WTC11 (cell line): ENCODE measurements around the gene FASTKD1. TPM values are rescaled to one million over a fixed set of nuclear protein-coding genes. Genes with fewer than 3 reads are reported as not detected.

ENCODE experiments used
- CBFB ChIP-seq: sonication (generic); formaldehyde crosslinking; IDR thresholded peaks from 2 replicates; pipeline ENCODE4 v1.8.1; 2022; ENCODE audit warnings: mild to moderate bottlenecking, low read depth, missing genetic modification reagents
- ELF4 ChIP-seq: sonication (generic); formaldehyde crosslinking; IDR thresholded peaks from 2 replicates; pipeline ENCODE4 v1.8.1; 2022; ENCODE audit warnings: low read depth, mild to moderate bottlenecking, moderate library complexity, missing genetic modification reagents
- ETV6 ChIP-seq: sonication (generic); formaldehyde crosslinking; IDR thresholded peaks from 2 replicates; pipeline ENCODE4 v1.8.1; 2022; ENCODE audit warnings: mild to moderate bottlenecking, missing genetic modification reagents
- GABPB1 ChIP-seq: sonication (generic); formaldehyde crosslinking; IDR thresholded peaks from 2 replicates; pipeline ENCODE4 v1.8.1; 2023; ENCODE audit warnings: mild to moderate bottlenecking, missing genetic modification reagents
- GRHL2 ChIP-seq: fragments of 250-450 bp; sonication (Bioruptor Pico); IDR thresholded peaks from 2 replicates; pipeline ENCODE4 v1.8.0; 2022; ENCODE audit warnings: mild to moderate bottlenecking, moderate library complexity; ENCODE audit not compliant: insufficient replicate concordance, severe bottlenecking
- JAZF1 ChIP-seq: fragments of 250-450 bp; sonication (Bioruptor Pico); IDR thresholded peaks from 2 replicates; pipeline ENCODE4 v1.9.0; 2021; ENCODE audit warnings: moderate library complexity, mild to moderate bottlenecking, inconsistent platforms
- MXD4 ChIP-seq: fragments of 250-450 bp; sonication (Bioruptor Pico); IDR thresholded peaks from 2 replicates; pipeline ENCODE4 v1.8.0; 2021; ENCODE audit warnings: mild to moderate bottlenecking, moderate library complexity, borderline replicate concordance
- MYBL2 ChIP-seq: sonication (generic); formaldehyde crosslinking; IDR thresholded peaks from 2 replicates; pipeline ENCODE4 v1.8.1; 2023; ENCODE audit warnings: mild to moderate bottlenecking, moderate library complexity, missing genetic modification reagents
- NR2C2 ChIP-seq: sonication (generic); formaldehyde crosslinking; IDR thresholded peaks from 2 replicates; pipeline ENCODE4 v1.8.0; 2022; ENCODE audit warnings: mild to moderate bottlenecking, missing genetic modification reagents
- OVOL2 ChIP-seq: fragments of 250-450 bp; sonication (Bioruptor Pico); IDR thresholded peaks from 2 replicates; pipeline ENCODE4 v1.9.0; 2021; ENCODE audit warnings: mild to moderate bottlenecking, borderline replicate concordance
- SP1 ChIP-seq: sonication (generic); formaldehyde crosslinking; conservative IDR thresholded peaks from 2 replicates; pipeline ENCODE4 v1.8.1; 2022; ENCODE audit warnings: missing genetic modification reagents
- TEAD4 ChIP-seq: sonication (generic); formaldehyde crosslinking; IDR thresholded peaks from 2 replicates; pipeline ENCODE4 v1.8.0; 2022; ENCODE audit warnings: mild to moderate bottlenecking, missing genetic modification reagents
- ZNF416 ChIP-seq: fragments of 250-450 bp; sonication (Bioruptor Pico); IDR thresholded peaks from 2 replicates; pipeline ENCODE4 v1.9.0; 2021; ENCODE audit warnings: mild to moderate bottlenecking, inconsistent platforms
- total RNA-seq: library from RNA; stranded (reverse); gene quantifications from 3 replicates; pipeline ENCODE4 v1.2.3, GENCODE V29; 2021
- TF ChIP-seq, protein P1 (sequence below): sonication (generic); formaldehyde crosslinking; IDR thresholded peaks from 2 replicates; pipeline ENCODE4 v1.8.1; 2023; ENCODE audit warnings: mild to moderate bottlenecking, missing genetic modification reagents, borderline replicate concordance
- TF ChIP-seq, protein P2 (sequence below): fragments of 250-450 bp; sonication (Bioruptor Pico); IDR thresholded peaks from 2 replicates; pipeline ENCODE4 v1.9.0; 2021; ENCODE audit warnings: mild to moderate bottlenecking
- TF ChIP-seq, protein P3 (sequence below): sonication (generic); formaldehyde crosslinking; IDR thresholded peaks from 2 replicates; pipeline ENCODE4 v1.8.1; 2023; ENCODE audit warnings: mild to moderate bottlenecking, moderate library complexity, missing genetic modification reagents
- TF ChIP-seq, protein P4 (sequence below): sonication (generic); formaldehyde crosslinking; IDR thresholded peaks from 2 replicates; pipeline ENCODE4 v1.8.0; 2023; ENCODE audit warnings: missing genetic modification reagents, mild to moderate bottlenecking, borderline replicate concordance
- TF ChIP-seq, protein P5 (sequence below): sonication (generic); formaldehyde crosslinking; IDR thresholded peaks from 2 replicates; pipeline ENCODE4 v1.8.1; 2023; ENCODE audit warnings: mild to moderate bottlenecking, missing genetic modification reagents, moderate library complexity
- TF ChIP-seq, protein P6 (sequence below): sonication (generic); formaldehyde crosslinking; IDR thresholded peaks from 2 replicates; pipeline ENCODE4 v1.8.1; 2023; ENCODE audit warnings: mild to moderate bottlenecking, missing genetic modification reagents
- TF ChIP-seq, protein P7 (sequence below): sonication (generic); formaldehyde crosslinking; IDR thresholded peaks from 2 replicates; pipeline ENCODE4 v1.8.1; 2022; ENCODE audit warnings: low read depth, missing genetic modification reagents, borderline replicate concordance
- TF ChIP-seq, protein P8 (sequence below): sonication (generic); formaldehyde crosslinking; IDR thresholded peaks from 2 replicates; pipeline ENCODE4 v1.8.0; 2022; ENCODE audit warnings: mild to moderate bottlenecking, missing genetic modification reagents

Gene FASTKD1
- total RNA-seq, 1 experiment from 2014 or later: 69.7 TPM

DNA sequence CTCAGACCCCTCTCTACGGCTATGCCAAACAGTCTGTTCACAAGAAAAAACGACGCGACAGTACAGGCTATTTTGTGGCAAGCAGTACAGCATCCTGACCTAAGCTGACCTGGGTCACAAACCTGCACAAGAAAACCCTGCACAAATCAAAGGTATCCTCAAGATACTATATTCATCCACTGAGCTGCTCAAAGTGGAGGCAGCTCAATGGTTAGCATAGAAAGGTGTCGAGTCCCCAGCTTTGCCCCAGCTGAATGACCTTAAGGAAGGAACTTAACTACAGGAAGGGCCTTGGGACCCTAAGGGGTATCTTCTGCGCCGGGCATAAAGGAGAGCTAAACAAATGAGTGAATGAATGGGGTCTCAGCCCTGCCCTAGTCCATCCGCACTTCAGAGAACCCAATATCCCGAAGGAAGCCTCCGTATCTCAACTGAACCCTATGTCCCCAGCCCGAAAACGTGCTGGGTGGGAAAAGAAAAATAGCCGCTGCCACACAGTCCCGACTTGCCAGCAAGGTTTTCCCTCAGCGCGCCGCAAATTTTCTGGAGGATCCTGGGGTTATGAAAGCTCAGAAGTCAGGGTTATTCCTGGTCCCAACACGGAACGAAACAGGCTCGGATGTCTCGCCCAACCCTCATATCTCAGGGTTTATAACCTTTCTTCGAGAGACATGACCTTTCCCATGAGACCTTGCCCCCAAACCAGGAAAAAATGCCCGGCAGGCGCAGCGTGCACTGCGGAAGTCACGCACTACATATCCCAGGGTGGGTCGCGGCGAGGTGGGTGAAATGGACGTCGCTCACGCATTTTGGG lies at the start of gene FASTKD1 (continued):
- TF ChIP-seq, protein P1, sequence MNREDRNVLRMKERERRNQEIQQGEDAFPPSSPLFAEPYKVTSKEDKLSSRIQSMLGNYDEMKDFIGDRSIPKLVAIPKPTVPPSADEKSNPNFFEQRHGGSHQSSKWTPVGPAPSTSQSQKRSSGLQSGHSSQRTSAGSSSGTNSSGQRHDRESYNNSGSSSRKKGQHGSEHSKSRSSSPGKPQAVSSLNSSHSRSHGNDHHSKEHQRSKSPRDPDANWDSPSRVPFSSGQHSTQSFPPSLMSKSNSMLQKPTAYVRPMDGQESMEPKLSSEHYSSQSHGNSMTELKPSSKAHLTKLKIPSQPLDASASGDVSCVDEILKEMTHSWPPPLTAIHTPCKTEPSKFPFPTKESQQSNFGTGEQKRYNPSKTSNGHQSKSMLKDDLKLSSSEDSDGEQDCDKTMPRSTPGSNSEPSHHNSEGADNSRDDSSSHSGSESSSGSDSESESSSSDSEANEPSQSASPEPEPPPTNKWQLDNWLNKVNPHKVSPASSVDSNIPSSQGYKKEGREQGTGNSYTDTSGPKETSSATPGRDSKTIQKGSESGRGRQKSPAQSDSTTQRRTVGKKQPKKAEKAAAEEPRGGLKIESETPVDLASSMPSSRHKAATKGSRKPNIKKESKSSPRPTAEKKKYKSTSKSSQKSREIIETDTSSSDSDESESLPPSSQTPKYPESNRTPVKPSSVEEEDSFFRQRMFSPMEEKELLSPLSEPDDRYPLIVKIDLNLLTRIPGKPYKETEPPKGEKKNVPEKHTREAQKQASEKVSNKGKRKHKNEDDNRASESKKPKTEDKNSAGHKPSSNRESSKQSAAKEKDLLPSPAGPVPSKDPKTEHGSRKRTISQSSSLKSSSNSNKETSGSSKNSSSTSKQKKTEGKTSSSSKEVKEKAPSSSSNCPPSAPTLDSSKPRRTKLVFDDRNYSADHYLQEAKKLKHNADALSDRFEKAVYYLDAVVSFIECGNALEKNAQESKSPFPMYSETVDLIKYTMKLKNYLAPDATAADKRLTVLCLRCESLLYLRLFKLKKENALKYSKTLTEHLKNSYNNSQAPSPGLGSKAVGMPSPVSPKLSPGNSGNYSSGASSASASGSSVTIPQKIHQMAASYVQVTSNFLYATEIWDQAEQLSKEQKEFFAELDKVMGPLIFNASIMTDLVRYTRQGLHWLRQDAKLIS (CRISPR knock-in tag): no peak
- TF ChIP-seq, protein P2, sequence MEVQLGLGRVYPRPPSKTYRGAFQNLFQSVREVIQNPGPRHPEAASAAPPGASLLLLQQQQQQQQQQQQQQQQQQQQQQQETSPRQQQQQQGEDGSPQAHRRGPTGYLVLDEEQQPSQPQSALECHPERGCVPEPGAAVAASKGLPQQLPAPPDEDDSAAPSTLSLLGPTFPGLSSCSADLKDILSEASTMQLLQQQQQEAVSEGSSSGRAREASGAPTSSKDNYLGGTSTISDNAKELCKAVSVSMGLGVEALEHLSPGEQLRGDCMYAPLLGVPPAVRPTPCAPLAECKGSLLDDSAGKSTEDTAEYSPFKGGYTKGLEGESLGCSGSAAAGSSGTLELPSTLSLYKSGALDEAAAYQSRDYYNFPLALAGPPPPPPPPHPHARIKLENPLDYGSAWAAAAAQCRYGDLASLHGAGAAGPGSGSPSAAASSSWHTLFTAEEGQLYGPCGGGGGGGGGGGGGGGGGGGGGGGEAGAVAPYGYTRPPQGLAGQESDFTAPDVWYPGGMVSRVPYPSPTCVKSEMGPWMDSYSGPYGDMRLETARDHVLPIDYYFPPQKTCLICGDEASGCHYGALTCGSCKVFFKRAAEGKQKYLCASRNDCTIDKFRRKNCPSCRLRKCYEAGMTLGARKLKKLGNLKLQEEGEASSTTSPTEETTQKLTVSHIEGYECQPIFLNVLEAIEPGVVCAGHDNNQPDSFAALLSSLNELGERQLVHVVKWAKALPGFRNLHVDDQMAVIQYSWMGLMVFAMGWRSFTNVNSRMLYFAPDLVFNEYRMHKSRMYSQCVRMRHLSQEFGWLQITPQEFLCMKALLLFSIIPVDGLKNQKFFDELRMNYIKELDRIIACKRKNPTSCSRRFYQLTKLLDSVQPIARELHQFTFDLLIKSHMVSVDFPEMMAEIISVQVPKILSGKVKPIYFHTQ (CRISPR knock-in tag): no peak
- TF ChIP-seq, protein P3, sequence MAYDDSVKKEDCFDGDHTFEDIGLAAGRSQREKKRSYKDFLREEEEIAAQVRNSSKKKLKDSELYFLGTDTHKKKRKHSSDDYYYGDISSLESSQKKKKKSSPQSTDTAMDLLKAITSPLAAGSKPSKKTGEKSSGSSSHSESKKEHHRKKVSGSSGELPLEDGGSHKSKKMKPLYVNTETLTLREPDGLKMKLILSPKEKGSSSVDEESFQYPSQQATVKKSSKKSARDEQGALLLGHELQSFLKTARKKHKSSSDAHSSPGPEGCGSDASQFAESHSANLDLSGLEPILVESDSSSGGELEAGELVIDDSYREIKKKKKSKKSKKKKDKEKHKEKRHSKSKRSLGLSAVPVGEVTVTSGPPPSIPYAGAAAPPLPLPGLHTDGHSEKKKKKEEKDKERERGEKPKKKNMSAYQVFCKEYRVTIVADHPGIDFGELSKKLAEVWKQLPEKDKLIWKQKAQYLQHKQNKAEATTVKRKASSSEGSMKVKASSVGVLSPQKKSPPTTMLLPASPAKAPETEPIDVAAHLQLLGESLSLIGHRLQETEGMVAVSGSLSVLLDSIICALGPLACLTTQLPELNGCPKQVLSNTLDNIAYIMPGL (CRISPR knock-in tag): 0 out of 2 replicates have a peak, but pooled peaks have one; percentile 49
- no peak for TF ChIP-seq JAZF1 (CRISPR knock-in tag)
- TF ChIP-seq CBFB (CRISPR knock-in tag): no peak
- no peak for TF ChIP-seq ELF4 (CRISPR knock-in tag)
- no peak for TF ChIP-seq MYBL2
- TF ChIP-seq NR2C2 (CRISPR knock-in tag): peak; percentile 73
- TF ChIP-seq, protein P4, sequence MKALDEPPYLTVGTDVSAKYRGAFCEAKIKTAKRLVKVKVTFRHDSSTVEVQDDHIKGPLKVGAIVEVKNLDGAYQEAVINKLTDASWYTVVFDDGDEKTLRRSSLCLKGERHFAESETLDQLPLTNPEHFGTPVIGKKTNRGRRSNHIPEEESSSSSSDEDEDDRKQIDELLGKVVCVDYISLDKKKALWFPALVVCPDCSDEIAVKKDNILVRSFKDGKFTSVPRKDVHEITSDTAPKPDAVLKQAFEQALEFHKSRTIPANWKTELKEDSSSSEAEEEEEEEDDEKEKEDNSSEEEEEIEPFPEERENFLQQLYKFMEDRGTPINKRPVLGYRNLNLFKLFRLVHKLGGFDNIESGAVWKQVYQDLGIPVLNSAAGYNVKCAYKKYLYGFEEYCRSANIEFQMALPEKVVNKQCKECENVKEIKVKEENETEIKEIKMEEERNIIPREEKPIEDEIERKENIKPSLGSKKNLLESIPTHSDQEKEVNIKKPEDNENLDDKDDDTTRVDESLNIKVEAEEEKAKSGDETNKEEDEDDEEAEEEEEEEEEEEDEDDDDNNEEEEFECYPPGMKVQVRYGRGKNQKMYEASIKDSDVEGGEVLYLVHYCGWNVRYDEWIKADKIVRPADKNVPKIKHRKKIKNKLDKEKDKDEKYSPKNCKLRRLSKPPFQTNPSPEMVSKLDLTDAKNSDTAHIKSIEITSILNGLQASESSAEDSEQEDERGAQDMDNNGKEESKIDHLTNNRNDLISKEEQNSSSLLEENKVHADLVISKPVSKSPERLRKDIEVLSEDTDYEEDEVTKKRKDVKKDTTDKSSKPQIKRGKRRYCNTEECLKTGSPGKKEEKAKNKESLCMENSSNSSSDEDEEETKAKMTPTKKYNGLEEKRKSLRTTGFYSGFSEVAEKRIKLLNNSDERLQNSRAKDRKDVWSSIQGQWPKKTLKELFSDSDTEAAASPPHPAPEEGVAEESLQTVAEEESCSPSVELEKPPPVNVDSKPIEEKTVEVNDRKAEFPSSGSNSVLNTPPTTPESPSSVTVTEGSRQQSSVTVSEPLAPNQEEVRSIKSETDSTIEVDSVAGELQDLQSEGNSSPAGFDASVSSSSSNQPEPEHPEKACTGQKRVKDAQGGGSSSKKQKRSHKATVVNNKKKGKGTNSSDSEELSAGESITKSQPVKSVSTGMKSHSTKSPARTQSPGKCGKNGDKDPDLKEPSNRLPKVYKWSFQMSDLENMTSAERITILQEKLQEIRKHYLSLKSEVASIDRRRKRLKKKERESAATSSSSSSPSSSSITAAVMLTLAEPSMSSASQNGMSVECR (CRISPR knock-in tag): 0 out of 2 replicates have a peak, but pooled peaks have one; percentile 66
- no peak for TF ChIP-seq ZNF416 (CRISPR knock-in tag)
- no peak for TF ChIP-seq MXD4 (CRISPR knock-in tag)
- TF ChIP-seq, protein P5, sequence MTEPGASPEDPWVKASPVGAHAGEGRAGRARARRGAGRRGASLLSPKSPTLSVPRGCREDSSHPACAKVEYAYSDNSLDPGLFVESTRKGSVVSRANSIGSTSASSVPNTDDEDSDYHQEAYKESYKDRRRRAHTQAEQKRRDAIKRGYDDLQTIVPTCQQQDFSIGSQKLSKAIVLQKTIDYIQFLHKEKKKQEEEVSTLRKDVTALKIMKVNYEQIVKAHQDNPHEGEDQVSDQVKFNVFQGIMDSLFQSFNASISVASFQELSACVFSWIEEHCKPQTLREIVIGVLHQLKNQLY (CRISPR knock-in tag): no peak
- TF ChIP-seq TEAD4 (CRISPR knock-in tag): no peak
- TF ChIP-seq GRHL2: no peak
- TF ChIP-seq OVOL2 (CRISPR knock-in tag): no peak
- TF ChIP-seq, protein P6, sequence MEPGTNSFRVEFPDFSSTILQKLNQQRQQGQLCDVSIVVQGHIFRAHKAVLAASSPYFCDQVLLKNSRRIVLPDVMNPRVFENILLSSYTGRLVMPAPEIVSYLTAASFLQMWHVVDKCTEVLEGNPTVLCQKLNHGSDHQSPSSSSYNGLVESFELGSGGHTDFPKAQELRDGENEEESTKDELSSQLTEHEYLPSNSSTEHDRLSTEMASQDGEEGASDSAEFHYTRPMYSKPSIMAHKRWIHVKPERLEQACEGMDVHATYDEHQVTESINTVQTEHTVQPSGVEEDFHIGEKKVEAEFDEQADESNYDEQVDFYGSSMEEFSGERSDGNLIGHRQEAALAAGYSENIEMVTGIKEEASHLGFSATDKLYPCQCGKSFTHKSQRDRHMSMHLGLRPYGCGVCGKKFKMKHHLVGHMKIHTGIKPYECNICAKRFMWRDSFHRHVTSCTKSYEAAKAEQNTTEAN (CRISPR knock-in tag): no peak
- TF ChIP-seq, protein P7, sequence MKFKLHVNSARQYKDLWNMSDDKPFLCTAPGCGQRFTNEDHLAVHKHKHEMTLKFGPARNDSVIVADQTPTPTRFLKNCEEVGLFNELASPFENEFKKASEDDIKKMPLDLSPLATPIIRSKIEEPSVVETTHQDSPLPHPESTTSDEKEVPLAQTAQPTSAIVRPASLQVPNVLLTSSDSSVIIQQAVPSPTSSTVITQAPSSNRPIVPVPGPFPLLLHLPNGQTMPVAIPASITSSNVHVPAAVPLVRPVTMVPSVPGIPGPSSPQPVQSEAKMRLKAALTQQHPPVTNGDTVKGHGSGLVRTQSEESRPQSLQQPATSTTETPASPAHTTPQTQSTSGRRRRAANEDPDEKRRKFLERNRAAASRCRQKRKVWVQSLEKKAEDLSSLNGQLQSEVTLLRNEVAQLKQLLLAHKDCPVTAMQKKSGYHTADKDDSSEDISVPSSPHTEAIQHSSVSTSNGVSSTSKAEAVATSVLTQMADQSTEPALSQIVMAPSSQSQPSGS (CRISPR knock-in tag): no peak
- TF ChIP-seq ETV6 (CRISPR knock-in tag): peak; percentile 49; the same call in 1 of the 2 replicates
- peak; percentile 82 for TF ChIP-seq GABPB1 (CRISPR knock-in tag)
- peak; percentile 81 for TF ChIP-seq SP1 (CRISPR knock-in tag)
- TF ChIP-seq, protein P8, sequence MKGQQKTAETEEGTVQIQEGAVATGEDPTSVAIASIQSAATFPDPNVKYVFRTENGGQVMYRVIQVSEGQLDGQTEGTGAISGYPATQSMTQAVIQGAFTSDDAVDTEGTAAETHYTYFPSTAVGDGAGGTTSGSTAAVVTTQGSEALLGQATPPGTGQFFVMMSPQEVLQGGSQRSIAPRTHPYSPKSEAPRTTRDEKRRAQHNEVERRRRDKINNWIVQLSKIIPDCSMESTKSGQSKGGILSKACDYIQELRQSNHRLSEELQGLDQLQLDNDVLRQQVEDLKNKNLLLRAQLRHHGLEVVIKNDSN: no peak
